ENCODE data around the gene PCDHGA6. TPM values are rescaled to one million over a fixed set of nuclear protein-coding genes. Genes with fewer than 3 reads are reported as not detected.
"Not testable (repeated sequence)": the region's sequence is repeated elsewhere in the genome, so short reads cannot be mapped to it uniquely, and the experiment has no call there.

Gene PCDHGA6
- total RNA-seq, 1 donor from 2014 or later = 1.8 TPM

- peak; percentile 14 for DNase-seq (ENCODE audit: low read depth)
Measured at GRCh38 chr5:141392429-141393198, 18.9 kb downstream of the PCDHGA6 start, which contains the start of gene PCDHGA8. Gene PCDHGA8 (plus strand): TSS chr5:141392633. CDS start chr5:141392814, 181 bp downstream.

GRCh38 chr5:141393267-141393666 lies 19.6 kb downstream of the PCDHGA6 start:
- DNase-seq (ENCODE audit: low read depth) = no peak

- DNase-seq (ENCODE audit: low read depth) = not testable (repeated sequence)
Measured at GRCh38 chr5:141394401-141395187, 20.9 kb downstream of the PCDHGA6 start.

DNA sequence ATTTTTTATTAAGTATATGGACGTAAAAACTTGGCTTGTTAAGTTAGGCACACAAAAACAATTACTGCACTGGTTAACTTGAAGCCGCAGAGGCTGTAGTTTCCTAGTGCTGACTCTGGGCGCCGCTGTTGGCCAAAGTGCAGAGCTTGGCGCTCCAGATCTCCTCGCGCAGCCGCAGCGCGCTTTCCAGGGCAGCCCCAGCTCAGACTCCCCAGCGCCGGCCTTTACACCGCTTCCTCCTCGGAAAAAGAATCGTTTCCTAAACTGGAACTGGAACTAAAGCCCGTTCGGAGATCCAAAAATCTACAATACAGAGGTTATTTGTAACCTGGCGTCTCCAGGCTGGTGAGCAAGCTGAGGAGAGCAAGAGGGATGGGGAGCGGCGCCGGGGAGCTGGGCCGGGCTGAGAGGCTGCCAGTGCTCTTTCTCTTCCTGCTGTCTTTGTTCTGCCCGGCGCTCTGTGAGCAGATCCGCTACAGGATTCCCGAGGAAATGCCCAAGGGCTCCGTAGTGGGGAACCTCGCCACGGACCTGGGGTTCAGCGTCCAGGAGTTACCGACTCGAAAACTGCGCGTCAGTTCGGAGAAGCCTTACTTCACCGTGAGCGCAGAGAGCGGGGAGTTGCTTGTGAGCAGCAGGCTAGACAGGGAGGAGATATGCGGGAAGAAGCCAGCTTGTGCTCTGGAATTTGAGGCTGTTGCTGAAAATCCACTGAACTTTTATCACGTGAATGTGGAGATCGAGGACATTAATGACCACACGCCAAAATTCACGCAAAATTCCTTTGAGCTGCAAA lies 24.3 kb downstream of the PCDHGA6 start, which contains the start of gene PCDHGB5:
PCDHGB5 (plus strand) TSS at position 192 of the 796 bp plus-strand sequence; CDS start at position 373, 181 bp downstream.
- DNase-seq (ENCODE audit: low read depth) = not testable (repeated sequence)

- DNase-seq (ENCODE audit: low read depth) = no peak
Measured at GRCh38 chr5:141398608-141399007, 24.9 kb downstream of the PCDHGA6 start.

GRCh38 chr5:141399555-141400258 lies 26.0 kb downstream of the PCDHGA6 start:
- DNase-seq (ENCODE audit: low read depth) = no peak

GRCh38 chr5:141402553-141403243 lies 29.0 kb downstream of the PCDHGA6 start, which contains the start of gene PCDHGA9:
Gene PCDHGA9 (plus strand): TSS chr5:141402778. CDS start chr5:141402953, 175 bp downstream.
- DNase-seq (ENCODE audit: low read depth) = no peak

DNA sequence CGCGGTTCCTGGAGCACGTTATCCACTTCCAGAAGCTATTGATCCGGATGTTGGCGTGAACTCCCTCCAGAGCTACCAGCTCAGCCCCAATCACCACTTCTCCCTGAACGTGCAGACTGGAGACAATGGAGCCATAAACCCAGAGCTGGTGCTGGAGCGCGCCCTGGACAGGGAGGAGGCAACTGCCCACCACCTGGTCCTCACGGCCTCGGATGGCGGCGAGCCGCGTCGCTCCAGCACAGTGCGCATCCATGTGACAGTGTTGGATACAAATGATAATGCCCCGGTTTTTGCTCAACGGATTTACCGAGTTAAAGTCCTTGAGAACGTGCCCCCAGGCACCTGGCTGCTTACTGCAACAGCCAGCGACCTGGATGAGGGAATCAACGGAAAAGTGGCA lies 29.7 kb downstream of the PCDHGA6 start:
- DNase-seq (ENCODE audit: low read depth) = no peak

GRCh38 chr5:141407790-141408505 lies 34.3 kb downstream of the PCDHGA6 start, which contains the start of gene PCDHGB6:
Gene PCDHGB6 (plus strand): TSS chr5:141408021. CDS start chr5:141408203, 182 bp downstream.
- DNase-seq (ENCODE audit: low read depth) = not testable (repeated sequence)

GRCh38 chr5:141409598-141410306 lies 36.1 kb downstream of the PCDHGA6 start:
- no peak for DNase-seq (ENCODE audit: low read depth)

GRCh38 chr5:141411575-141411974 lies 37.9 kb downstream of the PCDHGA6 start:
- peak; percentile 37 for DNase-seq (ENCODE audit: low read depth)

GRCh38 chr5:141412854-141413539 lies 39.3 kb downstream of the PCDHGA6 start, which contains the start of gene PCDHGA10:
Gene PCDHGA10 (plus strand): TSS chr5:141412987. CDS start chr5:141413176, 189 bp downstream.
- peak; percentile 83 for DNase-seq (ENCODE audit: low read depth)

GRCh38 chr5:141413540-141414069 lies 39.9 kb downstream of the PCDHGA6 start:
- DNase-seq (ENCODE audit: low read depth) = peak; percentile 5

- DNase-seq (ENCODE audit: low read depth) = not testable (repeated sequence)
Measured at GRCh38 chr5:141414548-141415274, 41.0 kb downstream of the PCDHGA6 start.

GRCh38 chr5:141415275-141415618 lies 41.6 kb downstream of the PCDHGA6 start:
- not testable (repeated sequence) for DNase-seq (ENCODE audit: low read depth)

GRCh38 chr5:141417494-141418172 lies 43.9 kb downstream of the PCDHGA6 start, which contains the start of gene PCDHGB7:
Gene PCDHGB7 (plus strand): TSS chr5:141417677. CDS start chr5:141417860, 183 bp downstream.
- DNase-seq (ENCODE audit: low read depth) = not testable (repeated sequence)

Measured in myocyte (in vitro differentiated cells).